HG03175 (cell line): ENCODE results near the gene MORN1.

Source experiments
- ATAC-seq: cut with Tn5 transposase; IDR thresholded peaks from one replicate; pipeline ENCODE4 v1.9.1; 2021; ENCODE audit warnings: mild to moderate bottlenecking, moderate library complexity; ENCODE audit not compliant: unreplicated experiment

The MORN1 gene

GRCh38 chr1:2422523-2422922 is 31.2 kb upstream of the MORN1 start:
- no peak for ATAC-seq

- no peak for ATAC-seq
These were observed 28.1 kb upstream of the MORN1 start for GRCh38 chr1:2419416-2419815.

- no peak for ATAC-seq
These were observed 27.5 kb upstream of the MORN1 start for GRCh38 chr1:2418791-2419320.

DNA sequence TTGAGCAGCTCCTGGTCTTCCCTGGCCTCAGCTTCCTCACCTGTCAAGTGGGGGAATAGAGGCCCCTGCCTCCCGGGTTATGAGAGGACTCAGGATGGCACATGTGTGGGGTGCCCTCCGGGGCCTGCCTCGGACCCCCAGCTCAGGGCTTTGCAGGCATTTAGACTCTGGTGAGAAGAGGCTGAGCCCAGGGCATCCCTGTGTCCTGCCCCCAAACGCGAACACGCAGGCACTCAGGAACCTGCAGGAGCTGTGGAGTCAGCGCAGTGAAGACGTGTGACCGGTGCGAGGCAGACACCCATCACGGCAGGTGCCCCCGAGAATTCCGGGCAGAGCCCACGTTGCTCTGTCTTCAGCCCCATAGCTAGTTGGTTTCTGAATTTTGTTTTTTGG is 26.5 kb upstream of the MORN1 start:
- no peak for ATAC-seq

DNA sequence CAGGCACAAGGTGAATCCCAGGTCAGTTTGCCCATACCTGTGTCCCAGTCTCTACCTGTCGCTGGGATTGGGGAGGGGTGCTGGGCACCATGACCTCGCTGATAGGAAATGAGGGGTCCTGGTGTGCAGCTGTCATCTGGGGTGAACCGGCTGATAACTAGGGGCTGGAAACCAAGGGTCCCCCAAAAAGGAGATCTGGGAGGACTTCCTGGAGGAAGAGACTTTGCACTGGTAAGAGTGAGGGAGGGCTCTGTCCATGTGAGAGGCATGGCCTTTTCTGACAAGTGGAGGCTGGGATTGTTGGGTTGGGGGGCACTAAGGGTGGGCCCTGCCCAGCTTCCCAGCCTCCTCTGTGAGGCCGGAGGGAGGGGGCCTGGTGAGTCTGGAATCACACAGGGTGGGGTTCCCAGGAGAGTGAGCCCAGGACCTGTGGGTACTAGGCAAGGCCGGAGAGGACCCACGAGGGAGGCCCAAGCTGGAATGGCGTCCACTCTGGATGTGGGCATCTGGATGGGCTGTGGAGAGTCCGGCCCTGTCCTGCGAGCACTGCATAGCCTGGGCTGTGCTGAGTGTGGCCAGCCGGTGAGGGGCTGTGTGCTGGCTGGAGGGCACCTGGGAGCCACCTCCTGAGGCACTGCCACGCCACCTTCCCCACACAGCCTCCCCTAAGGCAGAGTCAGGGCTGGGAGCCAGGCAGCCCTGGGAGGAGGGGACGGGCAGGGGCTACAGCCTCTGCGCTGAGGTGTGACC is 25.9 kb upstream of the MORN1 start:
- no peak for ATAC-seq

DNA sequence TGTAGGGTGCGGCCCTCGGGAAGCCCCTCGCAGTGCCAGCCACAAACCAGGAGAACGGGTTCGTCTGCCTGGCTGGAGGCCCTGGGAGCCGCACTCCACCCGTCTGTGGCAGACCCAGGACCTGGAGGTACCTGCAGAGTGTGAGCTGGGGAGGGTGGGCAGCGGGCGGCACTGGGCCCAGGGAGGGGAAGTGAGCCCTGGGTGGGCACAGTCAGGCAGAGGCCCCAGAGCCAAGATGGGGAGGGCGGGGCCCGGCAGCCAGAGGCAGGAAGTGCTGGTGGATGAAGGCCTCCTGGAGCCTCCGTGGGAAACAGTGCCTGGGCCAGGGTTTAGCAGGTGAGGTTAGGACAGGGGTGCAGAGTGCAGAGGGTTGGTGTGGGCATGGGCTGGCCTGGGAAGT is 25.0 kb upstream of the MORN1 start:
- no peak for ATAC-seq

DNA sequence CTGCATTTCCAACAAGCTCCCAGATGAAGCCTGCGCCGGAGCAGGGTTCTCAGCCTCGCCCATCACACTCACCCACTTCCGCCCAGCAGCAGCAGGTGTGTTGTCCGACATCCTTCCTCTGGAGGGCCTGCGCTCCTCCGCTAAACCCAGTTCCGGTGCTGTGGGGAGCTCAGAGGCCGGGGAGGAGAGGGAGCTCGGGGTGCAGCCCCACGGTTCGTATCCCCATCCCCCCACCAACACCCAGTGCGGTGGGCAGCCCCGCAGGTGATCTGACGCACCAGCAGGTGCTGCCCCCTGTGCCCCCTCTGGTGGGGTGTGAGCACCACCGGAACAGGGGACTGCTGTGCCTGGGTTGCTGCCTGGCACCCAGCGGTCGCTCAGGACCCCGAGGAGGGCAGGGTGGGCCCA is 24.5 kb upstream of the MORN1 start:
- no peak for ATAC-seq

DNA sequence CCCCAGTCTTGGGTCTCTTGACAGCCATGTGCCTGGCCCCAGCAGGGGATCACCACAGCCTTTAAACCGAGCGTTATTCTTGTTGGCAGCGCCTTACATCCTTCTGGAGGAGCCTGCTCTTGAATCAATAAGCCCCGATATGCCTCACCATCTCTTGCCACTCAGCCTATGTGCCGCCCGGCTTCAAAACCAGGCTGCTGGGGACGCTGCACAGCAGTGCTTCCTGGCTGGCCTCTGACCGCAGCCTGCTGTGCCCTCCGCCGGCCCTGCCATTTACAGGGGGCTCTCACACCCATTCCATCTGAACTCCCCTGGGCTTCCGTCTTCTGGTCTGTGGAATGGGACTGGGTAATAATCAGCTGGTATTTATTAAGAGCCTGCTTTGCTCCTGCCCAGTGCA is 24.0 kb upstream of the MORN1 start:
- no peak for ATAC-seq

- peak; percentile 20 for ATAC-seq
These were observed 23.1 kb upstream of the MORN1 start for GRCh38 chr1:2414297-2414958.

DNA sequence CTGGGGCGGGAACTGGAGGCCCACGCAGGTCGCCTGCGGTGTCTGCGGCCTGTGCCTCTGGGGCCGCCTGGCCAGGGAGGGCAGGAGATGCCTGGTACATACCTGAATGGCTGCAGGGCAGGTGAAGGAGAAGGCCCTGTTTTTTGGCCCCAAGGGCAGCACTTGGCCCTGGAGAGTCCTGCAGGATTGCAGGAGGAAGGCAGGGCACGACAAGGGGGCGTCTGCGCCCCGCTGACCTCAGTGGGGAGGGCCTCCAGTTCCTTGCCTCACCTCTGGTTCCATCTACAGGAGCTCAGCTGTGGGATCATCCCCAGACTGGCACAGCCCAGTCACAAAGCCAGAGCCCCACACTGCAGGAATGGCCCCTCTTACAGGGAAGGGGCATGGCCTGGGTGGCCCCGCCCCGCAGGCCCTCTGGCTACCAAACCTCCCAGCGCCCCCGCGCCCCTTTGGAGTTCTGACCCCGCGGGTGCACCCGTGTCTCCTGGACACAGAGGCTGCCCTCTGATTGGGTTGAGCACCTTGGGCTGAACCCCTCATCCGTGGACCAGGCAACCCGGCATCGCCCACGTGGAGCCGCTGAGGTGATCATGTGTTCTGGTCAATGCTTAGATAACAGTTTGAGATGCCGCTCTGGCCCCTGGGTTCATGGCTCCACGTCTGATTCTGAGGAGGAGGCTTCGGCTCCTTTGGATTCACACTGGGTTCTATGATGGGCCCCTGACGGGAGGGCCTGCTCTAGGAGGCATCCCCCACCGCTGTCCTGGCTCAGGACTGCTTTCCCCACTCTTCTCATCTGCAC is 22.3 kb upstream of the MORN1 start:
- no peak for ATAC-seq

DNA sequence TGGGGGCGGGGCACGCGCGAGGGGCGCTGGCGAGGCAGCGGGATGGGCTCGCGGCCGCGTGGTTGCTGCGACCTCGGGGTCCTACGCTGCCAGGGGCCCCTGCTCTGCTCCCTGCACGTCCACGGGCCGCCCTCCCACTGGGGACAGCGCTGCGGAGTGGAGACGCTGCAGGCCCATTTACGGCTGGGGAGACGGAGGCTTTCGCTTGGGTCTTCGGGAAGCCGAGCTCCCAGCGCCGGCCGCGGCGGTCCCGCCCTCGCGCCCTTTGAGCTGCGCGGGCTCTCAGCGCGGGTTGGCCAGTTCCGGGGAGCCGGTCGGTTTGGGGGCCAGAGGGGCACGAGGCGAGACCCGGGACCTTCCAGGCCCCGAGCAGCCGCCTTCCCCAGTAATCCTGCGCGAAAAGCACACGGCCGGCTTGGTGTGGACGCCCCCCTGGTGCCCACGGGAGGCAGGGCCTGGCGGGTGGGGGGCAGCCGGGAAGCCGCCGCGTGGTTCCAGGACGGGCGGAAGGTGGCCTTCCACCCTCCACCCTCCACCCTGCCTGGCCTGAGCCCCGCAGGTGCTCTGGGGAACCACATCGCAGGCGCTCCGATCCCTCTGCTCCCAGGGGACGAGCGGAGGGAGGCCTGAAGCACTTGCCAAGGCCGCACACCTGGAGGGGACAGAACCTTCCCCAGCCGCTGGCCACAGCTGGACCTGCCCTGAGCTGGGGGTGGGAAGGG is 21.6 kb upstream of the MORN1 start:
- ATAC-seq: peak; percentile 16

GRCh38 chr1:2412395-2412772 is 21.0 kb upstream of the MORN1 start, which contains the start of gene PEX10:
TSS of gene PEX10 (minus strand) at chr1:2412564. CDS start at chr1:2412502, 62 bp downstream.
- ATAC-seq: peak; percentile 83

DNA sequence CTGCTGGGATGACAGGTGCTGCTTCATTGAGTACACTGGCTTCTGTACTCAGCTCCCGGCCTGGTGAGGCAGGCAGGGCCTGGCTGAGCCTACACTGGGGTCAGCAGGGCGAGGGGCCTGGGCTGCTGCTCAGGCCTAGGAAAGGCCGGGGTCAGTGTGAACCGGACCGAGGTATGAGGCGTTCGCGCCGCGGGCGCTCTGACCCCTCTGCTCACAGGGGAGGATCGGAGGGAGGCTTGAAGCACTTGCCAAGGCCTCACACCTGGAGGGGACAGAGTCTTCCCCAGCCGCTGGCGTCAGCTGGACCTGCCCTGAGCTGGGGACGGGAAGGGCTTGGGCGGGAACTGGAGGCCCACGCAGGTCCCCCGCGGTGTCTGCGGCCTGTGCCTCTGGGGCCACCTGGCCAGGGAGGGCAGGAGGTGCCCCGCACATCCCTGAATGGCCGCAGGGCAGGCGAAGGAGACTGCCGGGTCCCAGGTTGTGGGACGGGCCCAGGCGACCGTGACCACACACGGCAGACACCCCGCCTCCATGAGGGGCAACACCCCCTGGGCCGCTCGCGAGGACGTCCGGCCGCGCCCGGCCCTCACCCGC is 20.5 kb upstream of the MORN1 start:
- ATAC-seq: peak; percentile 30

DNA sequence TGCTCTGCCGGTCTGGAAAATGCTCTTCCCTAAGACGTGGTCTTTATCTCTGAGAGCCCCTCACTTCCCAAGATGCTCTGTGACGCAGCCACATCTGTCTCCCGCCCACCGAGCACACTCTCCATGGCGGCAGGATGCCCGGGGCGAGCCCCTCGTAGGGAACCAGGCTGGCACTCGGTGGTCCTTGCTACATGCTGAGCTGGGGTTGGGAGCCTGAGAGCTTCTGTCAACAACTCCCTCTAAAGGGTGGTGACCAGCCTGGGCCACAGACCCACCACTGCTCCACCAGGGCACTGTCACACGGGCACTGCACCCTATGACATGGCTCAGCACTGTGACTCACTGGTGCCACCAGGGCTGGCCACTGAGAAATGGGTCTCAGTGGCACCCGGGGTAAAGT is 18.4 kb upstream of the MORN1 start:
- ATAC-seq: no peak

DNA sequence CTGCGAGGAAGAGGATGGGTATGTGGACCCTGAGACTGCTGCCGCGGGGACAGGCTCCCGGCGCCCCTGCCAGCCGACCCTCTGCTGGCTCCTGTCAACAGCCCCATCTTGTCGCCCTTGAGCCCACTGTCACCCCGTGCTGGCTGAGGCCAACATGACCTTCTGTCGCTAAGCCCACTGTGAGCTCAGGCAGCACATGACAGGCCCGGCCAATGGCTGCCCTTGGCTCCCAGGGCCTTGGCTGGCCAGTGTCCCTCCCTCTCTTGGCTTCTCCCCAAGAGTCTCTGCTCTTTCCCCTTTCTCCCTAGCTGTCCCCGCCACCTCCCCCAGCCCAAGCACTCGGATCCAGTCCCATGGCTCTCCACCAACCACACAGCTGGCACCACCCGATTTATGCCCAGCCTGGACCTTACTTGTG is 17.5 kb upstream of the MORN1 start:
- no peak for ATAC-seq

- ATAC-seq: no peak
These were observed 17.1 kb upstream of the MORN1 start for GRCh38 chr1:2408456-2408855.

DNA sequence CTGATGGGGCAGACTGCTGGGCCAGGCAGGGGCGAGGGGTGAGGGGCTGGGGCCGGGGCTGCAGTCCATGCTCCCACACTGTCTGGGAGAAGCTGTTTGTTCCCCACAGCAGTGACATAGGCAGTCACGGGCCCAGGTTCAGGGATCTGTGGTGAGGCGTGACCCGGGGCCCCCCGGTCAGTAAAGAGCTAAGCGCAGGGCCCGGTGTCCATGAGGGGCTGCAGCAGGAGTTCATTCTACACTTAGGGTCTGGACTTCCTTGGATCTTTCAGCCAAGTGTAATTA is 16.6 kb upstream of the MORN1 start:
- no peak for ATAC-seq

GRCh38 chr1:2407166-2407990 is 16.0 kb upstream of the MORN1 start:
- ATAC-seq: no peak

DNA sequence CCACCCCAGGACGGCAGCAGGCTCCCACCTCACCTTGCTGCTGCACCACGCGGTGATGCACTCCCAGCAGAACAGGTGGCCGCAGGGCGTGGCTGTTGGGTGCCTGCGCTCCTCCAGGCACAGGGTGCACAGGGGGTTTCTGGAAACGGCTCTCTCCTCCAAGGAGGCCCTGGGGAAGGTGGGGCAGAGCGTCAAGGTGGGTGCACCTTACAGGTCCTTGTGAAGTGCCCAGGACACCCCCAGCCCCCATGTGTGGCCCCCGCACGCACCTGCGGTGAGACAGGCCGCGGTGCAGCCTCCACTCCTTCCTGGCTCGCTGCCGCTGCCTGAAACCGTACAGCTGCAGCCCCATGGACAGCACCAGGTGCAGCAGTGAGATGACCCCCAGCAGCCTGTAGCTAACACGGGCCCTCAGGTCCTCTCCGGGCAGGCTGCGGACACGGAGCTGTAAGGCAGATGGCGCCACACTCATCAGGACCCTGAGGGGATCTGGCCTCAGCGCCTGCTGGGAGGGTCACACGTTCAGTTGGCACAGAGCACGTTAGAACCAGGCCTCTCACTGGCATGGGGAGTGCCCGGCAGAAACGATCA is 15.2 kb upstream of the MORN1 start:
- no peak for ATAC-seq
